ENCODE results near the gene HPCAL1.

The HPCAL1 gene

DNA sequence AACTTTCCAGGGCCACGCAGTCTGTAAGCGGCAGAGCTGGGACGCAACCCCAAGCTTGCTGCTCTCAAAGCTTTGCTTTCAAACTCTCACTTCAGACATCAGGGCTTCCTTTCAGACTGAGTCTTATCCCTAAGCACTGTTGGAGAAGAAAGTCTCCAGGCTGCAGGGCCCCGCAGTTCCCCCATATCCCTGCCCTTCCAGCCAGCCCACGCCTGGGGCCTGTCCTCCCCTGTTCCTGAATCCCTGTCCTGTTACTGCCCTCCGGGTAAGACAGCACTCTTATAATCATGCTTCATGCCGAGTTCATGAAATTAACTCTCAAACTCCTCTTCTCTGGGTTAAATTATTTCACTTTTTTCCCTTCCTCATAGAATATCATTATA is 37.9 kb downstream of the HPCAL1 start:
- ChIA-PET POLR2A (no interaction called here), CTCF (no interaction called here)
- DNase-seq (ENCODE audit: low read depth, low spot score), result no peak
- H3K4me3 ChIP-seq (ENCODE audit: low read depth, low read length), result no peak overlapping the region
- TF ChIP-seq, protein P1, sequence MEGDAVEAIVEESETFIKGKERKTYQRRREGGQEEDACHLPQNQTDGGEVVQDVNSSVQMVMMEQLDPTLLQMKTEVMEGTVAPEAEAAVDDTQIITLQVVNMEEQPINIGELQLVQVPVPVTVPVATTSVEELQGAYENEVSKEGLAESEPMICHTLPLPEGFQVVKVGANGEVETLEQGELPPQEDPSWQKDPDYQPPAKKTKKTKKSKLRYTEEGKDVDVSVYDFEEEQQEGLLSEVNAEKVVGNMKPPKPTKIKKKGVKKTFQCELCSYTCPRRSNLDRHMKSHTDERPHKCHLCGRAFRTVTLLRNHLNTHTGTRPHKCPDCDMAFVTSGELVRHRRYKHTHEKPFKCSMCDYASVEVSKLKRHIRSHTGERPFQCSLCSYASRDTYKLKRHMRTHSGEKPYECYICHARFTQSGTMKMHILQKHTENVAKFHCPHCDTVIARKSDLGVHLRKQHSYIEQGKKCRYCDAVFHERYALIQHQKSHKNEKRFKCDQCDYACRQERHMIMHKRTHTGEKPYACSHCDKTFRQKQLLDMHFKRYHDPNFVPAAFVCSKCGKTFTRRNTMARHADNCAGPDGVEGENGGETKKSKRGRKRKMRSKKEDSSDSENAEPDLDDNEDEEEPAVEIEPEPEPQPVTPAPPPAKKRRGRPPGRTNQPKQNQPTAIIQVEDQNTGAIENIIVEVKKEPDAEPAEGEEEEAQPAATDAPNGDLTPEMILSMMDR (IDR thresholded peaks at IDR 0.05; ENCODE audit: insufficient read depth, low read length, missing control alignments), result no peak

DNA sequence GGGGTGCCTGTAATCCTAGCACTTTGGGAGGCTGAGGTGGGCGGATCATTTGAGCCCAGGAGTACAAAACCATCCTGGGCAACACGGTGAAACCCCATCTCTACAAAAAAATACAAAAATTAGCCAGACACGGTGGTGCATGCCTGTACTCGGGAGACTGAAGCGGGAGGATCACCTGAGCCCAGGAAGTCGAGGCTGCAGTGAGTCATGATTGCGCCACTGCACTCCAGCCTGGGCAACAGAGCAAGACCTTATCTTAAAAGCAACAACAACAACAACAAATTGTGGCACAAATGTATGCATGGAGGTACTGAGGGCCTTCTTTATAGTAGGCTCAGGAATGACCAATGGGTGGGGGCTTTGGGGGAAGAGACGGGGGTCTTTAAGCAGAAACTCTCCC is 38.5 kb downstream of the HPCAL1 start:
- CTCF ChIA-PET, result interaction anchor here (0.7 to 1.3 kb wide), 2 partner anchors 10 to 216 kb away, joined by 3 read pairs; no protein-coding TSS in a partner anchor
- POLR2A ChIA-PET, result no interaction called here
- no peak overlapping the region for H3K4me3 ChIP-seq (ENCODE audit: low read depth, low read length)
- TF ChIP-seq, protein P1 (IDR thresholded peaks at IDR 0.05; ENCODE audit: insufficient read depth, low read length, missing control alignments), result no peak
- no peak for DNase-seq (ENCODE audit: low read depth, low spot score)

DNA sequence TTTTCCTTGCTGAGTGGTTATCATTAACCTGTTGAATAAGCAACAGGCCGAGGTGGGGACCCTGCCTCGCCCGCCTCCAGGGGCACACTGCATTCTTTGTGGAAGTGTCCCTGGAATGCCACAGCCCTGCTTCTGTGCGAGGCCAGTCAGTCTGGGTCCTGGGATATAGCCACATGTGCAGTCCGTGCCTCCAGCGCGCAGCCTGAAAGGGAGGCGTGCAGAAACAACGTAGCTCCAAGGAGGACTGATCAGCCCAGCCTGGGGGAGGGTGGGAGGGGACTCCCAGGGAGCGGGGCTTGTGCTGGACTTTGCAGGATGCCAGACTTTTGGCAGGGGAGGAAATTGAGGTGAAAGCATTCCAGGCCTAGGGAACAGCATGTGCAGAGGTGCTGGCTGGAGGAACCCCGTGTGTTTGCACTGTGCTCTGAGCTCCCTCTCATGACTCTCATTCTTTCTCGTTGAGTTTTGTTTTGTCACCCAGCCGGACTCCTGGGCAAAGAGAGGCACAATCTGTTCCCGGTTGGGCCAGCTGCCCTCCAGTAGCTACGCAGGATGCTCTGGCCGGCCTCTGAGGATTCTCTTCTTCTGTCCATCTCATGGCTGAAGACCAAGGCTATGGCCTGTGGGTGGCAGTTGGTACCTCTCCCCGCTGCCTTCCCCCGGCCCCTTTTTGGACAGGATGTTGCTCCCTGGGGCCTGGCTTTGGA is 39.7 kb downstream of the HPCAL1 start:
- TF ChIP-seq, protein P1 (IDR thresholded peaks at IDR 0.05; ENCODE audit: insufficient read depth, low read length, missing control alignments), result no peak
- ChIA-PET CTCF (interaction anchor here (0.7 to 1.3 kb wide), 4 partner anchors 11 to 217 kb away, joined by 3 read pairs; no protein-coding TSS in a partner anchor), POLR2A (no interaction called here)
- no peak for DNase-seq (ENCODE audit: low read depth, low spot score)
- H3K4me3 ChIP-seq (ENCODE audit: low read depth, low read length), result no peak overlapping the region

- ChIA-PET POLR2A (no interaction called here), CTCF (no interaction called here)
- TF ChIP-seq, protein P1 (IDR thresholded peaks at IDR 0.05; ENCODE audit: insufficient read depth, low read length, missing control alignments), result no peak
Observed at GRCh38 chr2:10343191-10343590, 40.5 kb downstream of the HPCAL1 start.

DNA sequence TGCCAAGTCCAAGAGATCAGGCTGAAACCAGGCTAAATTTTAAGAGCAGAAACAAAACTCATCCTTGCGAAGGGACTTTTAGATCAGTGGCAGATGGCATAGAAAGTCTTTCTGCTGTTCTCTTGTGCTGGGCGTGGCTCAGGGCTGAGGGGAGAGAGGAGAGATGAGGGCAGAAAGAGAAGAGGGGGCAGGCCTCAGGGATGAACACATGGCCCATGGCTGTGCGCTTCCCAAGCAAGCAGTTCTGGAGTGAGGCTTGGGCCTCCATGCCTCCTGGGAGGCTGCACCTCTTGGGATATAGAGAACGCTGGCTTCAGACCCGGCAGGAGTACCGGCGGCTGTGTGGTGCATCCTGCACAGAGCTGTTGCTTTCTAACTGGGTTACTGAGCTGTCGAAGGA is 41.0 kb downstream of the HPCAL1 start:
- POLR2A ChIA-PET, result interaction anchor here (0.7 kb wide), 1 partner anchor 10 kb away, joined by 3 read pairs; no protein-coding TSS in a partner anchor

More at GRCh38 chr2:10343191-10343590, 40.5 kb downstream of the HPCAL1 start:
- H3K4me3 ChIP-seq (ENCODE audit: low read depth, low read length), result no peak overlapping the region
- DNase-seq (ENCODE audit: low read depth, low spot score), result no peak

More for the DNA sequence above, 41.0 kb downstream of the HPCAL1 start:
- no peak for DNase-seq (ENCODE audit: low read depth, low spot score)
- CTCF ChIA-PET, result no interaction called here
- H3K4me3 ChIP-seq (ENCODE audit: low read depth, low read length), result no peak overlapping the region
- TF ChIP-seq, protein P1 (IDR thresholded peaks at IDR 0.05; ENCODE audit: insufficient read depth, low read length, missing control alignments), result no peak

Data from AG04449 (cell line).